Thyroid gland (tissue), 4 donors: ENCODE measurements around the gene PLEKHG4.

Experiments used
- CTCF ChIP-seq, 6 experiments: fragments of 200-600 bp in 3 of 6; fragments of 450-650 bp in 3 of 6; sonication (generic) in 3 of 6; IDR thresholded peaks; one replicate each; pipeline ENCODE4 v1.5.1; 2016 to 2019; ENCODE audit warnings: antibody characterized with exemption in 6 of 6, mild to moderate bottlenecking in 2 of 6, inconsistent platforms in 1 of 6, moderate library complexity in 1 of 6
- POLR2A ChIP-seq, 2 donors: fragments of 450-650 bp; IDR thresholded peaks; one replicate each; pipeline ENCODE4 v1.6.1; 2017; ENCODE audit warnings: antibody characterized with exemption in 2 of 2, mild to moderate bottlenecking in 2 of 2, moderate library complexity in 1 of 2

DNA sequence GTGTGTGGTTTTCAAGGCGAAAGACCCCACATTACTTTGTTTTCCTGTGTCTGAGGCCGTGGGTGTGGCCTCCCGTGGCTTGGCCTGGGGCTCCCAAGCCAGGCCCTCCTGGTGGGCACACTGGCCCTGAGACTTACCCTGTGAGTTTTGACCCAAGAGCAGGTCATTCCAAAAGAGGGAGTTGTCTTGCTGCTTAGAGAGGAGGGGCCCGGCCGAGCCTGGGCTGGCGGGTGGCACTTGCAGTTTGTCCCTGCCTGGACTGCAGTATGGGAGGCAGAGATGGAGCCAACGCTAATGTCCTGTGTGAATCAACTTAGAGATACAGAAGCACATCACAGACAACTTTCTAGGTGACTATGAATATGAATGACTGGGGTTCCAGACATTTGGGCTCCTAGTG is 22.7 kb downstream of the PLEKHG4 start:
- no peak for TF ChIP-seq CTCF (IDR thresholded peaks at IDR 0.05)
- TF ChIP-seq POLR2A (IDR thresholded peaks at IDR 0.05): no peak
